ENCODE measurements around the gene PRKCE. TPM values are rescaled to one million over a fixed set of nuclear protein-coding genes. Genes with fewer than 3 reads are reported as not detected.

Gene PRKCE
- total RNA-seq, 4 donors from 2014 or later = 20.0 to 29.7 (median 25.2) TPM

DNA sequence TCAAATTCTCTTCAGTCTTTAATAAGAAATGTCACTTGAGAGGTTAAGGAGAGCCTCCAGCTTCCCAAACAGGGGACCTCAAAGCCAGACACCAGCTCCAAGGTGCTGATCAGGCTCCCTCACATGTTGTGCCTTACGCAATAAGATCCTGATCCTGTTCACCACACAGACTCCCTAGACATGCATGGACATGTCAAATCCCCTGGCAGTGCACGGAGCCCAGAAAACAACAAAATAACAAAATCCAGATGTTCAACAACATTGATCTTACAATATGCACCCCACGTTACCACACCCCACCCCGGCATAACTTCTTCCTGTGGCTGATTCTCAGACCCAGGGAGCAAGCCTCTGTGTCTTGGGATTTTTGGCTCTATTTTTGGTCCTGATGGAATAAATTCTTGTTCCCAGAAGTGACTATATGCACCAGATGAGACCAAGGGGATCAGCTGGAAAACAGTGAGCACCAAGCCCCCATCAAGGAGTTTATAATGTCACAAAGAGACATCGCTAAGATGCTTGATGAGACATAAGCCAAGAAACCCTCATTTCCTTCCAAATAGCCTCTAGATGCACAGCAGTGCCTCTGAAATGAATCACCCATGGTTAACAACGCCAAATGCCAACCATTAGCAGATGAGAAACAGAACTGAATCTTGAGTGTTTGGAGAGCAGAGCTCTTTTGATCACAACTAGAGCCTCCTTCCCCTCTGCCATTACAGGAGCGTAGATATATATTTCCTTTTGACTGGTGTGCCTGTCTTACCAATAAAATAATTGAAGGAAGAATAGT lies 198.2 kb downstream of the PRKCE start:
- Histone ChIP-seq H3K27me3 (no peaks in the 10 kb centered on the region), H3K9me3 (no peaks in the 10 kb centered on the region), H3K4me1 (no peaks in the 10 kb centered on the region), H3K4me3 (no peak overlapping the region), H3K27ac (no peak overlapping the region), H3K36me3 (no peaks in the 10 kb centered on the region)
- no peak for DNase-seq
- TF ChIP-seq POLR2A (IDR thresholded peaks at IDR 0.05) = no peak
- TF ChIP-seq, protein P1, sequence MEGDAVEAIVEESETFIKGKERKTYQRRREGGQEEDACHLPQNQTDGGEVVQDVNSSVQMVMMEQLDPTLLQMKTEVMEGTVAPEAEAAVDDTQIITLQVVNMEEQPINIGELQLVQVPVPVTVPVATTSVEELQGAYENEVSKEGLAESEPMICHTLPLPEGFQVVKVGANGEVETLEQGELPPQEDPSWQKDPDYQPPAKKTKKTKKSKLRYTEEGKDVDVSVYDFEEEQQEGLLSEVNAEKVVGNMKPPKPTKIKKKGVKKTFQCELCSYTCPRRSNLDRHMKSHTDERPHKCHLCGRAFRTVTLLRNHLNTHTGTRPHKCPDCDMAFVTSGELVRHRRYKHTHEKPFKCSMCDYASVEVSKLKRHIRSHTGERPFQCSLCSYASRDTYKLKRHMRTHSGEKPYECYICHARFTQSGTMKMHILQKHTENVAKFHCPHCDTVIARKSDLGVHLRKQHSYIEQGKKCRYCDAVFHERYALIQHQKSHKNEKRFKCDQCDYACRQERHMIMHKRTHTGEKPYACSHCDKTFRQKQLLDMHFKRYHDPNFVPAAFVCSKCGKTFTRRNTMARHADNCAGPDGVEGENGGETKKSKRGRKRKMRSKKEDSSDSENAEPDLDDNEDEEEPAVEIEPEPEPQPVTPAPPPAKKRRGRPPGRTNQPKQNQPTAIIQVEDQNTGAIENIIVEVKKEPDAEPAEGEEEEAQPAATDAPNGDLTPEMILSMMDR (IDR thresholded peaks at IDR 0.05) = no peak

DNA sequence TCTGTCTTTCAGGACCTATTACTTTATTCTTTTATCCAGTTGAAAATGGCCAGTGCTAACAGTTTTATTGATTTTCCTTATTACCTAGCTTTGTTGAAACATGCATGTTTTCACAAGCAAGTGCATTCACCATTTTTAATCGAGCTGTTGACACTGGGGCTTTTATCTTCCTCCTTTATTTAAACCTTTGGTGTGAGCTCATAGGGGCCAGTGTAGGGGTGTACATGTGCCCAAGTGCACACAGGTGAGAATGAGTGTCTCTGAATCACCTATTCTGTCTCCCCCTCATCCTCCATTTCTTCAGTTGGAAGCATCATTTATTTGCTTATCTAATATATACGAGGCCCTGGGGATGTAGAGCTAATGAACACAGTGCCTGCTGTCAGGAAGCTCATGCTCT lies 199.1 kb downstream of the PRKCE start:
- Histone ChIP-seq H3K27me3 (no peaks in the 10 kb centered on the region), H3K4me1 (no peaks in the 10 kb centered on the region), H3K4me3 (no peak overlapping the region), H3K36me3 (no peaks in the 10 kb centered on the region), H3K27ac (no peak overlapping the region), H3K9me3 (no peaks in the 10 kb centered on the region)
- TF ChIP-seq, protein P1 (IDR thresholded peaks at IDR 0.05) = no peak
- no peak for TF ChIP-seq POLR2A (IDR thresholded peaks at IDR 0.05)
- no peak for DNase-seq

DNA sequence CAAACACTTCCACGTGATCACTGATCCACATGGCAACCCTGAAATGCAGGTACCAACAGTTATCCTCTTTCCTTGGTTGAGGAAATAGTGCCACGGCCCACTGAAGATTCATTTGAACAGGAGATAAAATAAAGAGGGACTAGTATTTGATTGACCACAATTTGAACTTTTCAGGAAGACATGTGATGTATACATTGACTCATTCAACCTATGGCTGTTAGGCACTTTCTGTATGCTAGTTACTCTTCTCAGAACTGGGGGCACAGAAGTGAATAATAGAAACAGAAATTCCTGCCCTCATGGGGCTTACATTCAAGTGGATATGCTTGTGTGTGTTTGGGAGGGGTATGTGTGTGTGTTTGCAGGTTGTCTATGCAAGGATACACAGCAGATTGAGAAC lies 199.6 kb downstream of the PRKCE start:
- Histone ChIP-seq H3K27ac (no peak overlapping the region), H3K27me3 (no peaks in the 10 kb centered on the region), H3K36me3 (no peaks in the 10 kb centered on the region), H3K4me1 (no peaks in the 10 kb centered on the region), H3K4me3 (no peak overlapping the region), H3K9me3 (no peaks in the 10 kb centered on the region)
- TF ChIP-seq, protein P1 (IDR thresholded peaks at IDR 0.05) = no peak
- TF ChIP-seq POLR2A (IDR thresholded peaks at IDR 0.05) = no peak
- DNase-seq = no peak

DNA sequence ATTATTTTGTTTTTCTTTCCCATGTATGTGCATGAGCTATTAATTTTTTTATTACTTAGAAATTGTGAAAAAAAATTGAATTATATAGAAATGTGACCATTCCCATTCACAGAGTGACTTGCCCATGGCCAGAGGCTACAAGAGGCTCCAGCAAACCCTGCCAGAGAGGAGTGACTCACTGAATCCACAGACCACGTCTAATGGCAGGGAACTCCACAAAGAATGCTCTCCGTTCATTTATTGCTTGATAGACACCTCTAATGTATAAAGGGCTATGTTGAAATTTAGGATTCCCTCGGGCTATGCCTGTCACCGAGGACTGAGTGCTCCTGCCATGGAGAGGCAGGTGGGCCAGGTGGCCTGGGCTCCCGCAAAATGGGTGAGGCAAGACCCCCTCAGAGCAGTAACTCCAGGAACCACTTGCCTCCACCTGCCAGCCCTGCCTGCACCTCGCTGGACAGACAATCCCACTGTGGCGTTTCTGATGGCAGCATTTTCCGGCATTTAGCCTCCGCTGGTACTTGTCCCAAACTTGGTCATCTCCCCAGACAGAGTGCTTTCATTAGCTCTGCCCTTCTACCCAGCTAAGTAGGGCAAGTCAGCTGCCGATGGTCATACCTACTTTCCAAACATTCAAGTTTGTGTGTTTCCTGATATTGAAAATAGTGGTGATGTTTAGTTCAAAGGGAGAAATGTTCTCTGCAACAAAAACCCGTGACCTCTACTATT lies 200.3 kb downstream of the PRKCE start:
- no peaks in the 10 kb centered on the region for H3K4me1 ChIP-seq
- no peak overlapping the region for H3K27ac ChIP-seq
- no peaks in the 10 kb centered on the region for H3K9me3 ChIP-seq
- no peaks in the 10 kb centered on the region for H3K27me3 ChIP-seq
- no peaks in the 10 kb centered on the region for H3K36me3 ChIP-seq
- DNase-seq = no peak
- no peak overlapping the region for H3K4me3 ChIP-seq
- TF ChIP-seq, protein P1 (IDR thresholded peaks at IDR 0.05) = no peak

DNA sequence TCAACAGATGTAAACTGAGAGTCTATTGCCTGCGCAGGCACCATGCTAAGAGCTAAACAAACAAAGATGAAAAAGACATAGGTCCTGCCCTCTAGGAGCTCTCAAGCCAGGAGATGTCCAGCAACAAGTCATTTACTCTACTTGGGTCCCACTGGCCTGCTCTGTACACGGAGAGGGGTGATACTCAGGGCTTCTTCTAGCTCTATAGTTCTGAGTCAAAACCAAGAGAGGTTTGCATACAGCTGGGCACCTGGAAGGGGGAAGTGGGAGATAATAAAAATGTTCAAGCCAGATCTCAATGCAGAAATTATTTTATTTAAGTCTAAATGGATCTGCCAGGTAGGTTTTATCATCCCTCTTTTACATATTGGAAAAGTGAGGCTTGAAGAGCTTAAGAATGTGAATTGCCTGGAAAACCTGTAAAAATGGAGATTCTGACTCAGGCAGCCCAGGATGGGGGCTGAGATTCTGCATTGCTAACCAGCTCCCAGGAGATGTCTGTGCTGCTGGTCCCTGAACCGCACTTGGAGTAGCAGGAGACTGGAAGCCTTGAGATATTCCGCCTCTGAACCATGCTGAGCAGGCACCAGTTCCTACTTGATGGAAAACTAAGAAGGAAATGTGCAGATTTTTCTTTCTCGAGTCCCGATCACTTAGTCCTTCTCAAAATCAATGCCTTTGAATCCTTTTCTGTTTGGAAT lies 201.1 kb downstream of the PRKCE start:
- Histone ChIP-seq H3K4me1 (no peaks in the 10 kb centered on the region), H3K36me3 (no peaks in the 10 kb centered on the region), H3K27ac (no peak overlapping the region), H3K4me3 (no peak overlapping the region), H3K27me3 (no peaks in the 10 kb centered on the region), H3K9me3 (no peaks in the 10 kb centered on the region)
- DNase-seq = no peak
- no peak for TF ChIP-seq POLR2A (IDR thresholded peaks at IDR 0.05)
- TF ChIP-seq, protein P1 (IDR thresholded peaks at IDR 0.05) = no peak
